Endothelial cell (in vitro differentiated cells): ENCODE measurements around the gene IGSF9B. TPM values are rescaled to one million over a fixed set of nuclear protein-coding genes. Genes with fewer than 3 reads are reported as not detected.

Experiments used
- DNase-seq: peaks from one replicate; pipeline ENCODE4 v3.0.0; 2021; ENCODE audit warnings: low spot score
- H3K27ac Mint-ChIP-seq: one replicate; pipeline ENCODE4 v1.8.0; 2021; ENCODE audit warnings: mixed read lengths, inconsistent platforms; ENCODE audit not compliant: unreplicated experiment
- H3K27me3 Mint-ChIP-seq: one replicate; pipeline ENCODE4 v1.8.0; 2021; ENCODE audit warnings: mild to moderate bottlenecking, moderate library complexity, mixed read lengths, inconsistent platforms; ENCODE audit not compliant: unreplicated experiment
- H3K36me3 Mint-ChIP-seq: one replicate; pipeline ENCODE4 v1.8.0; 2021; ENCODE audit warnings: mild to moderate bottlenecking, low read depth, mixed read lengths, inconsistent platforms; ENCODE audit not compliant: unreplicated experiment
- H3K4me1 Mint-ChIP-seq: one replicate; pipeline ENCODE4 v1.8.0; 2021; ENCODE audit warnings: mild to moderate bottlenecking, mixed read lengths, inconsistent platforms; ENCODE audit not compliant: unreplicated experiment
- H3K4me3 Mint-ChIP-seq: one replicate; pipeline ENCODE4 v1.8.0; 2021; ENCODE audit warnings: mild to moderate bottlenecking, mixed read lengths, inconsistent platforms; ENCODE audit not compliant: unreplicated experiment
- H3K9me3 Mint-ChIP-seq: one replicate; pipeline ENCODE4 v1.8.0; 2021; ENCODE audit warnings: mixed read lengths, inconsistent platforms; ENCODE audit not compliant: unreplicated experiment
- total RNA-seq: library from RNA; stranded (reverse); fragmentation: NEBNext Ultra II Directional; extraction: Animal tissue kit (Norgen Biotek cat#: 25700); gene quantifications from one replicate; pipeline ENCODE4 v1.2.1, GENCODE V29; 2021; ENCODE audit not compliant: unreplicated experiment
- TF ChIP-seq, protein P1 (sequence below): fragments of 200-600 bp; sonication (generic); IDR thresholded peaks from one replicate; pipeline ENCODE4 v1.5.0; 2021; ENCODE audit warnings: antibody characterized with exemption; ENCODE audit not compliant: unreplicated experiment

IGSF9B gene
- total RNA-seq, 1 donor from 2014 or later: 6.6 TPM

DNA sequence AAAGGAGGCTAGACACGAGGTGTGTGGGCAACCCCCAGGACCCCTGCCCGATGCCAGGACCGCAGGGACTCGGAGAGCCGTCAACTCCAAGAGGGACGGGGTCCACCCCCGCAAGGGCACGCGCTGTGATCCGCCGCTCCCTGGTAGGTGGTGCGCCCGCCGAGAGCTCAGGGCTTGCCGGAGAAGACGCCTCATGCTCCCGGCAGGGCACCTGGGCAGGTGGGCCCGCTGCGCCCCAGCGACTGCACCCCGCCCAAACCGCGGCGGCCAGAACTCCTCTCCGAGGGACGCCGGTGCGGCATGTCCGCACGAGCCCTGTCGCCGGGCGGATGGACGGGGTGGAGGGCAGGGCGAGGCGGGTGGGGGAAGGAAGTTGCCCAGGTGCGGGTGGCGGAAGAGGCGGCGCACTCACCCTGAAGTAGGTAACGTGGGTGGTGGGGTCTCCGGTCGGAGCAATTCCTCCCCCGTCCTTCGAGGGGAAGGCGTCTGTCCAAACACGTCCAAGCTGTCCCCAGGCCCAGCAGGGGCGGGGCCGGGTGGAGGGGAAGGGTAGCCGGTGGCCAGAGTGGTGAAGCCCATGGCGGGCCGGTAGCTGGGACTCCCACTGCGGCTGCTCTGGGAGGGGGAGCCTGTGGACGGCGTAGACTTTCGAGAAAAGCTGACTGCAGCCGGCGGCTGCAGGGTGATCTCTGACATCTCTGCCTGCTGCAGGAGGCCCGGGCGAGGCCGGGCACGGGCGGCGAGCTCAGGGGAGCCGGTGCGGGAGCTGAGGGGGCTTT is 37.2 kb downstream of the IGSF9B start:
- no peaks in the 10 kb centered on the region for H3K9me3 Mint-ChIP-seq
- TF ChIP-seq, protein P1, sequence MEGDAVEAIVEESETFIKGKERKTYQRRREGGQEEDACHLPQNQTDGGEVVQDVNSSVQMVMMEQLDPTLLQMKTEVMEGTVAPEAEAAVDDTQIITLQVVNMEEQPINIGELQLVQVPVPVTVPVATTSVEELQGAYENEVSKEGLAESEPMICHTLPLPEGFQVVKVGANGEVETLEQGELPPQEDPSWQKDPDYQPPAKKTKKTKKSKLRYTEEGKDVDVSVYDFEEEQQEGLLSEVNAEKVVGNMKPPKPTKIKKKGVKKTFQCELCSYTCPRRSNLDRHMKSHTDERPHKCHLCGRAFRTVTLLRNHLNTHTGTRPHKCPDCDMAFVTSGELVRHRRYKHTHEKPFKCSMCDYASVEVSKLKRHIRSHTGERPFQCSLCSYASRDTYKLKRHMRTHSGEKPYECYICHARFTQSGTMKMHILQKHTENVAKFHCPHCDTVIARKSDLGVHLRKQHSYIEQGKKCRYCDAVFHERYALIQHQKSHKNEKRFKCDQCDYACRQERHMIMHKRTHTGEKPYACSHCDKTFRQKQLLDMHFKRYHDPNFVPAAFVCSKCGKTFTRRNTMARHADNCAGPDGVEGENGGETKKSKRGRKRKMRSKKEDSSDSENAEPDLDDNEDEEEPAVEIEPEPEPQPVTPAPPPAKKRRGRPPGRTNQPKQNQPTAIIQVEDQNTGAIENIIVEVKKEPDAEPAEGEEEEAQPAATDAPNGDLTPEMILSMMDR: no peak
- H3K36me3 Mint-ChIP-seq: peaks cover 9% of the 10 kb centered on the region
- H3K27me3 Mint-ChIP-seq: peaks cover 6% of the 10 kb centered on the region
- H3K4me3 Mint-ChIP-seq: no peak overlapping the region
- peaks cover 14% of the 10 kb centered on the region for H3K4me1 Mint-ChIP-seq
- DNase-seq: no peak
- no peak overlapping the region for H3K27ac Mint-ChIP-seq

- peaks cover 11% of the 10 kb centered on the region for H3K4me1 Mint-ChIP-seq
- peaks cover 4% of the 10 kb centered on the region for H3K36me3 Mint-ChIP-seq
- no peak for DNase-seq
- H3K9me3 Mint-ChIP-seq: no peaks in the 10 kb centered on the region
- H3K27ac Mint-ChIP-seq: no peak overlapping the region
- TF ChIP-seq, protein P1: no peak
- no peak overlapping the region for H3K4me3 Mint-ChIP-seq
- peaks cover 6% of the 10 kb centered on the region for H3K27me3 Mint-ChIP-seq
These were observed 38.0 kb downstream of the IGSF9B start for GRCh38 chr11:133918608-133919260.

DNA sequence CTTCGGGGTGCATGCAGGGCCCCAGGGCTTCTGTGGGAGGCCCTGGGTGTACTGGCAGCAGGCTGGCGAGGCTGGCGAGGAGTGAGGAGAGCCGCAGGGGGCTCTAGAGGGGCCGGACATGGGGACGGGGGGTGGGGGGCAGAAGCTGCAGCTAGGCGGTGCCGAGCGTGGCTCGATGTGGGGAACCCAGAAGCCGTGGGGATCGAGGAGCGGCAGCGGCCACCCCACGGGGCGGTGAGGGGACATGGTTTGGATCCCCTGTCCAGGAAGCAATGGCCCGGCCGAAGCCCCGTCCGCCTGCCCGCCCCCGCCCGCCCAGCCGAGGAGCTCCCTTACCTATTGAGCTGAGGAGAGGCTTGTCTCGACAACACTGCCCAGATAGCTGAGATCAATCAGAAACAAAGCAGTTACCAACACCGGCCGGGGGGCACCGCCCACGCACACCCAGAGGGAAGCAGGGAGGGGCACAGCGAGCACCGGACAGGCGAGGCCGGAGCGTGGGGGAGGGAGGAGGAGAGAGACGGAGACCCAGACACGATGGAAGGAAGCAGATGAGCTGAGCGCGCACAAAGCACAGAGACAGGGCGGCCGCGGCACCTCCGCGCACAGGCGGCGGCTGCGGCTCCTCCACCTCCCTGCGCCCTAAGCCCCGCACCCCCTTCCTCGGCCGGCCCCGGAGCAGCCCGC is 38.7 kb downstream of the IGSF9B start:
- Mint-ChIP-seq H3K27ac (no peak overlapping the region), H3K9me3 (no peaks in the 10 kb centered on the region), H3K27me3 (peaks cover 6% of the 10 kb centered on the region), H3K4me1 (peaks cover 6% of the 10 kb centered on the region), H3K4me3 (no peak overlapping the region), H3K36me3 (peaks cover 4% of the 10 kb centered on the region)
- TF ChIP-seq, protein P1: no peak
- peak; percentile 35 for DNase-seq

DNA sequence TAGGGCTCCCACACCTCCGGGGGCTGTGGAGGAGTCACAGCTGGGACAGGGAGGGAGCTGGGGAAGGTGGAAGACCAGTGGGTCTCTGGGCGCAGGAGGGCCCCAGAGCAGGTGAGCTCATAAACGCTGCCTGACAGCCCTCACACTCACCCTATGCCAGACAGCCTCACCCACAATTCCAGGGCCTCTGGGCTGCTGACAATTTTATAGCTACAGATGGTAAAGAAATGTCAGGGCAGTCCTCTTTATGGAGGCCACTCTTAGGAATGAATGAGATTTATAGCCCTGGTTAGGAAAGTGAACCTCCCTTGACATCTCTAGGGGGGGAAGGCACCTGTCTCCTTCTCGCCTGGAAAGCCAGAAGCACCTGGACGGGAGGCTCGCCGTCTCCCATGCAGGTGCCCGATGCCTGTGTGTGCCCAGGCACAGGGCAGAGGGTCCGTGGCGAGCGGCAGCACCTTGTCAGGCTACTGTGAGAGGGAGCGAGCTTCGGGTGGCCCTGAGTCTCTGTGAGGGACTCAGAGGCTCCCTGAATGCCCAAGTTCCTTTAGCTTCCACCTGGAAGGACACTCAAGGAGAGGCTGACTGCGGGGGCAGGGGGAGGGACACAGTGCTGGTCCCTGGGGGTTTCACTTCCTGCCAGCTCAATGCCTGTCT is 39.9 kb downstream of the IGSF9B start:
- Mint-ChIP-seq H3K4me3 (no peak overlapping the region), H3K27ac (no peak overlapping the region), H3K27me3 (peaks cover 5% of the 10 kb centered on the region), H3K4me1 (peaks cover 6% of the 10 kb centered on the region), H3K9me3 (no peaks in the 10 kb centered on the region), H3K36me3 (peaks cover 9% of the 10 kb centered on the region)
- no peak for DNase-seq
- TF ChIP-seq, protein P1: no peak
